GM12878 (cell line): ENCODE measurements around the gene RAG1.

Experiments
- NR2C2 ChIP-seq: IDR thresholded peaks from 2 replicates; pipeline ENCODE4 v1.6.1; 2011; ENCODE audit warnings: borderline replicate concordance, low read depth; ENCODE audit not compliant: control insufficient read depth, insufficient read length
- TCF12 ChIP-seq: IDR thresholded peaks from 2 replicates; pipeline ENCODE4 v1.6.1; 2011; ENCODE audit warnings: low read depth, mild to moderate bottlenecking, low read length
- TF ChIP-seq, protein P1 (sequence below), 3 experiments: IDR thresholded peaks in 2 of 3; conservative IDR thresholded peaks in 1 of 3; 2 replicates each; pipeline ENCODE4 v1.5.1; 2011; ENCODE audit warnings: low read depth in 3 of 3, low read length in 3 of 3, mild to moderate bottlenecking in 3 of 3, control low read depth in 2 of 3, moderate library complexity in 2 of 3, inconsistent platforms in 1 of 3, mixed read lengths in 1 of 3; ENCODE audit not compliant: control insufficient read depth in 2 of 3, insufficient read depth in 1 of 3; ENCODE audit errors: extremely low read depth in 1 of 3
- TF ChIP-seq, protein P2 (sequence below): fragments of 450-650 bp; IDR thresholded peaks from 2 replicates; pipeline ENCODE4 v1.6.1; 2017; ENCODE audit warnings: mild to moderate bottlenecking

DNA sequence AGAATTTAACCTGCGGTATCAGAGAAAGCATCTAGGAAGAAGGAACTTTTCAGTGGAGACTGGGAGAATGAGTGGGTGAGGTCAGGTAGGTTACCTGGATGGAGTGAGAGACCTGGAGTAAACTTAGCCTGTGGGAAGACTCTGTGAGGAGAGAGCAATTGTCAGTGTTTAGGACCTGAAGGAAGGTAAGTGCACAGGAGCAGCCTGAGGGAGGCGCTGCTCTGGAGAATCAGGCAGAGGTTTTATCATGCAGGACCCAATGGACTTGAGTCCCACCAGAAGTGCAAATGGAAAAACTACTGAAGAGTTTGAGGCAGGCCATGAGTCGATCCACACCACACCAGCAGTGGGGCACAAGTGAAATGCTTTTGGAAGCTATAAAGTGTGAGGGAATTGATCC lies 15.9 kb downstream of the RAG1 start:
- TF ChIP-seq NR2C2 (no peak), TCF12 (no peak)
- TF ChIP-seq, protein P1, sequence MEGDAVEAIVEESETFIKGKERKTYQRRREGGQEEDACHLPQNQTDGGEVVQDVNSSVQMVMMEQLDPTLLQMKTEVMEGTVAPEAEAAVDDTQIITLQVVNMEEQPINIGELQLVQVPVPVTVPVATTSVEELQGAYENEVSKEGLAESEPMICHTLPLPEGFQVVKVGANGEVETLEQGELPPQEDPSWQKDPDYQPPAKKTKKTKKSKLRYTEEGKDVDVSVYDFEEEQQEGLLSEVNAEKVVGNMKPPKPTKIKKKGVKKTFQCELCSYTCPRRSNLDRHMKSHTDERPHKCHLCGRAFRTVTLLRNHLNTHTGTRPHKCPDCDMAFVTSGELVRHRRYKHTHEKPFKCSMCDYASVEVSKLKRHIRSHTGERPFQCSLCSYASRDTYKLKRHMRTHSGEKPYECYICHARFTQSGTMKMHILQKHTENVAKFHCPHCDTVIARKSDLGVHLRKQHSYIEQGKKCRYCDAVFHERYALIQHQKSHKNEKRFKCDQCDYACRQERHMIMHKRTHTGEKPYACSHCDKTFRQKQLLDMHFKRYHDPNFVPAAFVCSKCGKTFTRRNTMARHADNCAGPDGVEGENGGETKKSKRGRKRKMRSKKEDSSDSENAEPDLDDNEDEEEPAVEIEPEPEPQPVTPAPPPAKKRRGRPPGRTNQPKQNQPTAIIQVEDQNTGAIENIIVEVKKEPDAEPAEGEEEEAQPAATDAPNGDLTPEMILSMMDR (IDR thresholded peaks at IDR 0.05 in 2 of 3, conservative IDR thresholded peaks at IDR 0.05 in 1 of 3; ENCODE audit: control insufficient read depth in 2 of 3, extremely low read depth in 1 of 3, insufficient read depth in 1 of 3, low read depth in 3 of 3, low read length in 3 of 3) = no peak
- TF ChIP-seq, protein P2, sequence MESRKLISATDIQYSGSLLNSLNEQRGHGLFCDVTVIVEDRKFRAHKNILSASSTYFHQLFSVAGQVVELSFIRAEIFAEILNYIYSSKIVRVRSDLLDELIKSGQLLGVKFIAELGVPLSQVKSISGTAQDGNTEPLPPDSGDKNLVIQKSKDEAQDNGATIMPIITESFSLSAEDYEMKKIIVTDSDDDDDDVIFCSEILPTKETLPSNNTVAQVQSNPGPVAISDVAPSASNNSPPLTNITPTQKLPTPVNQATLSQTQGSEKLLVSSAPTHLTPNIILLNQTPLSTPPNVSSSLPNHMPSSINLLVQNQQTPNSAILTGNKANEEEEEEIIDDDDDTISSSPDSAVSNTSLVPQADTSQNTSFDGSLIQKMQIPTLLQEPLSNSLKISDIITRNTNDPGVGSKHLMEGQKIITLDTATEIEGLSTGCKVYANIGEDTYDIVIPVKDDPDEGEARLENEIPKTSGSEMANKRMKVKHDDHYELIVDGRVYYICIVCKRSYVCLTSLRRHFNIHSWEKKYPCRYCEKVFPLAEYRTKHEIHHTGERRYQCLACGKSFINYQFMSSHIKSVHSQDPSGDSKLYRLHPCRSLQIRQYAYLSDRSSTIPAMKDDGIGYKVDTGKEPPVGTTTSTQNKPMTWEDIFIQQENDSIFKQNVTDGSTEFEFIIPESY = no peak
